SKM-1 treated with dmso at 0.1 percent for 144 hours (cell line): ENCODE measurements around the gene DIAPH2.

Experiments used
- DNase-seq: peaks from one replicate; lab custom pipeline; 2025; ENCODE audit not compliant: unreplicated experiment; lab: John Stamatoyannopoulos, UW

DIAPH2 gene

GRCh38 chrX:97538745-97539144, 854.1 kb downstream of the DIAPH2 start:
- no peak for DNase-seq

DNA sequence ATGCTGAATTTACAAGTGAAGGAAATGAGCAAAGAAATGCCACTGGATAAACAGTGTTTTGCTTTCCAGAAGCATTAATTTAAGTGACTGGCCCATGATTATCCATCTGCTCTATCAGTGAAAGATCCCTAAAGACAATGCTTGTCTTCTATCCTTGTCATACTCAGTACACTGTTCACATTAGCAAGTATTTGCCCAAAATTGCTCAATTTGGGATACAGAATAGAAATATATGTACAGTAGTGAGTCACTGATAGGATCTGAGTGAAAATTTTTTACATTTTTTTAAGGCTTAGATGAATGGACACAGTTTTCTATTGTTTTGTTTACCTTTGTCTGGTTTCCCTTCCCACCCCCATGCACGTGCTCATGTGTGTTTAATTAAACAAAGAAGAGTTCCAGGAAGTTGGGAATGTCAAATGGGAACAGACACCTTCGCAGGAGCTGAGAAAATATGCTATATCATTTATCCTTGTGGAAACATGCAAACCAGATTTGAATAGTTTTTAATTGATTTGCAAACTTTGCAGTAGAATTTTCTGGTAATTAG, 855.4 kb downstream of the DIAPH2 start:
- no peak for DNase-seq

DNA sequence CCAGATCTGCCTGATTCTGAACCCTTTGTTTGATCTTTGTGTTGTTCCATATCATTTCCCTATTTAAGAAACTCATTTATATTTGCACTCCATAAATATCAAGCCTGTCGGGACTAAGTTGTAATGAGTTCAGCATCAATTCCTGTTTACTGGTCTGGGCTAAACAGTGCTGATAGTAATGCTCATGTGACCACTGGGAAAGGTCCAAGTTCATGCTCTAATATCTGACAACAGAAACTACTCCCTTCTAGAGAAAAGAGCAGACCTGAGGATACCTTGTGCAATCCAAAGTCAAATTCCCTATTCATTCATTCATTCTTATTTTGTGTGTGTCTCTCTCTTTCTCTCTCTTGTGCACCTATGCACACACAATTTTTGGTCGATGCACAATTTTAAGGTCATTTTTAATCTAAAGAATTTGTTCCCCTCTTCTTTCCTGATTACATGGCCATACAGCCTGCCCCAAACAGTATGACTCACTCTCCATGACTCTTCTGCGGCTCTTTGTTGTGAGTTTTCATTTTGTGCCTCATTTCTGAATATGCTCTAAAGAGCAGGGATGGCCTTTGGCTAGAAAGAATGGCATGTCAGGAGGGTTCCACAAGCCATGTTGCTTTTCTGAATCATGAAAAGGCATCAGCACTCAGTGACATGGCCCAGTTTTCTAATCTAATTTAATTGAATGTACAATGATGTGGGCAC, 863.4 kb downstream of the DIAPH2 start:
- no peak for DNase-seq

DNA sequence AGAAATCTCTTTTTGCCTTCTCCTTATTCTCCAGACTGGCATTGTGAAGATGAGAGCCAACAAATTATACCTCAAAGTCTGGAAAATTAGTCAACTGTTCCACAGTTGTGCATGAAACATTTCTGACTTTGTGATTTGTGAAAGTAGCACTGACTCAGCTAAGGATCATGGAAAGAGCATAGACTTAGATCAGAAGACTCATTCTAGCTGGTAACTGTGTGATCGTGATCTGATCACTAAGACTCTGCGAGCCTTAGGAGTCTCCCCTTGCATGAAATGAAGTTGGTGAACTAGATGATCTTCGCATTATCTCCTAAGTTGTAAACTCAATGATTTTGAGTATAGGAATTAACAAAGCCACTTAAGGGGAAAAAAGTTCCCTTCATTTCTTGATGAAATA, 867.2 kb downstream of the DIAPH2 start:
- no peak for DNase-seq

- DNase-seq = no peak
Measured at GRCh38 chrX:97553833-97554232, 869.2 kb downstream of the DIAPH2 start.

- no peak for DNase-seq
Measured at GRCh38 chrX:97556359-97556758, 871.7 kb downstream of the DIAPH2 start.

- peak; percentile 61 for DNase-seq
Measured at GRCh38 chrX:97563531-97564133, 879.0 kb downstream of the DIAPH2 start.

- DNase-seq = peak; percentile 1
Measured at GRCh38 chrX:97564496-97564895, 879.9 kb downstream of the DIAPH2 start.

GRCh38 chrX:97587171-97587570, 902.5 kb downstream of the DIAPH2 start:
- DNase-seq = no peak

DNA sequence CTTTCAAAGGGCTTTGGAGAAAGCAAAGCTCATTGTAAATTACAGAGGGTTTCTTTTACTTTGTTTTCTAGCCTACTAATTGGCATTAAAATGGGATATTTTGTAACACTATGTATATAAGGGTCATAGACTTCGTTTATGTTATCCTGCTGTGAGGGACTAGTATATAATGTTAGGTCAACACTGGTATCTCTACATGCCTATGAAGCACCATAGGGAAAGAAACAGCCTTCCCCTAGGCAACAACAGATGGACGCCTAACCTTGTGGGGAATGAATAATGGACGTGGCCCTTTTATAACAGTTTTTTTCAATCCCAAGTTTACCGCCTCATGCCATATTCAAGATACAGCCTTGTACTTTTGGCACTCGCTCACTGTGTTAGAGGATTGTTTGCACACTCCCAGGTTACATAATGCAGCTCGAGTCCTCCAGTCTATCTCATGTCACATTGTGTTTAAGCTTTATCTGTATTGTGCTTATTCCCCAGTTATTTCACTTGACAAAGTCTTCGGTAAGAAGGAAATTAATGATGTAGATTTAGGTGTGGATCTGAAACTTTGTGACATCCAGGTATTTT, 910.1 kb downstream of the DIAPH2 start:
- no peak for DNase-seq

- DNase-seq = no peak
Measured at GRCh38 chrX:97597954-97598353, 913.3 kb downstream of the DIAPH2 start.

GRCh38 chrX:97602465-97603258, 918.0 kb downstream of the DIAPH2 start:
- no peak for DNase-seq

- DNase-seq = no peak
Measured at GRCh38 chrX:97605271-97605670, 920.6 kb downstream of the DIAPH2 start.

DNA sequence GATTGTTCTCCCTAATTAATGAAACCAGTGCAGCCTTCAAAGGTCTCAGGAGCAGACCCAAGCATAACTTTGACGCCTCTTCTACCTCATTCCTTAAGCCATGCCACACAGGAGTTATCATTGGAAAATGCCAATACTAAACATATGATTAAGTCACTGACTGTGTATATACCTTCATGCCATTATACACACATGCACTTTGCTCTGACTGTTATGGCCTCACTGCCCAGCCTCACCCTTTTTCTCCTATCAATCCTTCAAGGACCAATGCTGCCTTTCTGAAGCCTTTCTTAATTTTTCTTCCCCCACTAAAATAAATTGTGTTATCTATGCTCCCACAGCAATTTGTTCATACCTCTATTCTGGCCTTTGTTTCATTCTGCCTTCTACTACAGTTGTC, 924.7 kb downstream of the DIAPH2 start:
- DNase-seq = no peak

DNA sequence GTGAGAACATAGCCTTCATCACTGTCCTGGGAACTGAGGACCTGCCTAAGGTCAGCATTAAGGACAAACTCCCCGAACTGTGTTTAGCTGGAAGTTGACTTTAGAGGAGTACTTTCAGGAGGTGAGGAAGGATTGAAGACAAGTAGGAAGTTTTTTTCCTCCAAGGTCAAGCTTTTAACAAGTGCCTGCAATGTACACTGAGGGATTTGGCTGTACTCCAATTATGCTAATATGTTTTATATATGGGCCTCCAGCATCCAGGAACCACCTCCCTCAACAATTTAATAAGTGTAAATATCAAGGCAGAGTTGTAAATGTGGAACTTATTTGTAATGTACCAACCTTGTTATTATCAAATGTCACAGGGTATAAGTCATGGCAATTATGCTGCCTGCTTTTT, 925.3 kb downstream of the DIAPH2 start:
- no peak for DNase-seq

DNA sequence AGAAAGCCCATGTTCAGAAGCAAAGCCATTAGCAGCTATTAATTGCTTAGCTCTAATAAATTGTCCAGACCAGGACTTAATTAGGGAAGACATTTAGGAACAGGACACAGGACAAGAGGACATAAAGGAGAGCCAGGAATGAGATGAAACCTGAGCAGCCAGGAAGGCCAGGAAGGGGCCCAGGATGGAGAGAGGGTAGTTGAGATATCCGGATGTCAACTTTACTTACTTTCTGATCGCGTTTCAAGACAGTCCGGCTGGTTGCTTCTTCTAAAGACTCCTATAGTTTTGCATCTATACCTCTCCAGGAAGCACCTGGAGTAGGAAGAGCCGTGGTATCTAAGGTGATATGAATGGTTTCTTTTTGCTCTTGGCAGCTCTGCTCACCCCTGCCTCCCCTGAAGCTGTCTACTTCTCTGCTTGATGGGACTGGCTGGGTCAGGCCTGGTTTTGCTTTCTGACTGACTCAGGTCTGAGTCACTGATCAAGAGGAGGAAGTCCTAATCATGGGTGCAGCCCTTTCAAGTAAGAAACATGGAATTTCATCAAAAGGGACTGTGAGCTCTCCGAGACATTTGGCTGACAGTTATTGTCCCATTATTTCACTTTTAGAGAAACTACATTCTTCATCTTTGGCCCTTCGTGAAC, 932.4 kb downstream of the DIAPH2 start:
- DNase-seq = no peak

GRCh38 chrX:97619499-97619898, 934.9 kb downstream of the DIAPH2 start:
- no peak for DNase-seq

- no peak for DNase-seq
Measured at GRCh38 chrX:97622111-97622510, 937.5 kb downstream of the DIAPH2 start.

GRCh38 chrX:97628326-97628725, 943.7 kb downstream of the DIAPH2 start:
- DNase-seq = no peak

DNA sequence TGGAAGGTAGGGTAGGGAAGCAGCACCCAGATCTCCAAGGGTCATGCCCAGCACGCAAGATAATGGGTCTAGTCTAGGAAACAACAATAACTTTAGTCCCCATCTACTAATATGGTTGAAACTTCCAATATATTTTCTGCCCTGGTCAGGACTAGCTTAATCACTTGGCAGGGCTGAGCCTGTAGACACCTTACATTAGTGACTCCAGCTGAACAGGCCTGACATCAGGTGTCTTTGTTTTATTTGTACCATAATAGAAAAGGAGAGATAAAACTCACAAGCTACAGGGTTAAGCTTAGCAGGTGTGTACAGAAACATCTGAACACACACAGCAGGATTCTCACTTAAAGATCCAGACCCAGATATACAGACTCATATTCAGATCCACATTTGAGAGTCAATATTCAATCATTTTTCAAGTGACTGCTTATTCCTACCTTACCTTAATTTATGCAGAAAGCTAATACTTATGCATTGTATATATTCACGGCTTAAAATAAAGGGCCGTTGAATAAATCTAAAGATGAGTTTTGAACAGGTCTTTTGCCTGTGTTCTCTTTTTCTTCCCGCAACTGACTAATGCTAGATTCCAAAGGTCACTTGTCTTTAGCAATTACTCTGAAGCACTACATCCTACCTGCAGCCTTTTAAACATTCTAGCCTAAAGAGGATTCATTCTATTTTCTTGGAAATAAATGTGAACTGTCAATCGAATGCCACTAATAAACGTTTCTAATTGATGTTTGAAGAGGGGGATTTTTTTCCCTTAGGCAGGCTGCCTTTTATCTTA, 944.4 kb downstream of the DIAPH2 start:
- DNase-seq = no peak
